NCI-H526 treated with DMSO at 0.1 percent for 48 hours (cell line): ENCODE measurements around the gene SH3D19.
"Not testable (repeated sequence)": the region's sequence is repeated elsewhere in the genome, so short reads cannot be mapped to it uniquely, and the experiment has no call there.

Experiments used
- DNase-seq: peaks from one replicate; lab custom pipeline; 2025; lab: John Stamatoyannopoulos, UW

Gene SH3D19

DNA sequence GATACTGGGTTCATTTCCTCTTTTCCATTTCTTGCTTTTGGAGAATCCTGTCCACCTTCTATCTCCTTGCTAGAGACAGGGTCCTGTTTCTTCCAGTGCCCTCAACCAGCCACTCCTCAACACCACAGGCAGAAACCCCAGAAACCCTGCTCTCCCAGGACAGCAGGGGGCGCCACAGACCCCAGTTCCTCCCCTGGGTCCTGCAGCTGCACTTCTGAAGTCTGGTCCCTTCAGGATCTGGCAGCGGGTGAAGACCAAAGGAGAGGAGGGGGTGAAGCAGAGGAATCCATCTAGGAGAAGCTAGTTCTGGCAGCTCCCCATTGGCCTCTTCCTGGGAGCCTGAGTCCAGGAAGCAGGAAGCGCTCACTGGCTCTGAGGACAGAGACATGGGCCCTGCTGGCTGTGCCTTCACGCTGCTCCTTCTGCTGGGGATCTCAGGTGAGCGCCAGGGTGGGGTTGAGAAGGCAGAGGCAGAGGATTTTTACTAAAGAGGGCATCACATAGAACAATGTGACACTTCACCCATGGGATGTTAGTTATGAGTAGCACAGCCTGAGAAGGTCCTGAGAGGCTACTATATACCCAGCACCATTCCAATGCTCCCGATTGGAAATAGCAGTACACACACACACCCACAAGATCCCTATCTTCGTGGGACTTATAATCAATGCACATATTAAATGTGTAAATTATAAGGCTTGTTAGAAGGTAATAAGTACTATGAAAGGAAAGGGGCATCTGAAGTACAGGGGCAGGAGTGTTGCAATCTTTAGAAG lies 48.4 kb downstream of the SH3D19 start, which contains the start of gene PRSS48:
Gene PRSS48, plus strand, starts transcription at position 375 of the 776 bp plus-strand sequence. Its CDS starts 12 bp downstream, at position 387.
- peak; percentile 55 for DNase-seq

GRCh38 chr4:151268905-151269304 lies 56.5 kb downstream of the SH3D19 start:
- not testable (repeated sequence) for DNase-seq

DNA sequence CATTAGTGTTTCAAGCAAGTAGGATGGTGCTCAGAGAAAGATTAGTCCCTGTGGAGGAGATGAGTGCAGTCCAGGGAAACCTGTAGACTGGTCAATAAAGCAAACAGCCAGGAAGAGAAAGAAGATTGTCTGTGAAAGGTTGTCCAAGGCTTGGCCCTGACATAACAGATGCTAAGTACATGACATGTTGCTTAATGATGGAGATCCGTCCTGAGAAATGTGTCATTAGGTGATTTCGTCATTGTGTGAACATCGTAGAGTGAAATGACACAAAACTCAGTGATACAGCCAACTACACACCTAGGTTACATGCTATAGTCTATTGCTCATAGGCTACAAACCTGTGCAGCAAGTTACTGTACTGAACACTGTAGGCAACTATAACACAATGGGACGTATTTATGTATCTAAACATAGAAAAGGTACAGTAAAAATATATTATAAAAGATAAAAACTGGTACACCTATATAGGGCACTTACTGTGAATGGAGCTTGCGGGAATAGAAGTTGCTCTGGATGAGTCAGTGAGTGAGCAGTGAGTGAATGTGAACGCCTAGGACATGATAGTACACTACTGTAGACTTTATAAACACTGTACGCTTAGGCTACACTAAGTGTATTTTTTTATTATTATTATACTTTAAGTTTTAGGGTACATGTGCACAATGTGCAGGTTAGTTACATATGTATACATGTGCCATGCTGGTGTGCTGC lies 57.4 kb downstream of the SH3D19 start:
- no peak for DNase-seq

- DNase-seq = no peak
These were observed 58.3 kb downstream of the SH3D19 start for GRCh38 chr4:151267104-151267503.

- DNase-seq = no peak
These were observed 58.9 kb downstream of the SH3D19 start for GRCh38 chr4:151266497-151266896.

- no peak for DNase-seq
These were observed 62.0 kb downstream of the SH3D19 start for GRCh38 chr4:151263455-151263854.

- no peak for DNase-seq
These were observed 64.9 kb downstream of the SH3D19 start for GRCh38 chr4:151260526-151260925.

- no peak for DNase-seq
These were observed 65.7 kb downstream of the SH3D19 start for GRCh38 chr4:151259752-151260151.

DNA sequence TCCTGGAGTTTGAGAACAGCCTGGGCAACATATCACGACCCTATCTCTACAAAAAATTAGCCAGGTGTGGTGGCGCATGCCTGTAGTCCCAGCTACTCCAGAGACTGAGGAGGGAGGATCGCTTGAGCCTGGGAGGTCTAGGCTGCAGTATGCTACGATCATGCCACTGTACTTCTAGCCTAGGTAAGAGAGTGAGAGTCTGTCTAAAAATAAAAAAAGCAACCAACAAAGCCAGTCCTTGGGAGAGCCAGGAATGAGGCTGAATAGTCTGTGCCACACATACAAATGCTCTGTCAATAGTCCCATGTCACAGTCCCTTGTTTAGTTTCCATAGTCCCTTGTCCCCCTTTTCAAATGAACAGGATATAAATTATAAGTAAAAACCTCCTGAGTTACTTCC lies 67.7 kb downstream of the SH3D19 start:
- DNase-seq = no peak

- DNase-seq = no peak
These were observed 69.3 kb downstream of the SH3D19 start for GRCh38 chr4:151256134-151256533.

DNA sequence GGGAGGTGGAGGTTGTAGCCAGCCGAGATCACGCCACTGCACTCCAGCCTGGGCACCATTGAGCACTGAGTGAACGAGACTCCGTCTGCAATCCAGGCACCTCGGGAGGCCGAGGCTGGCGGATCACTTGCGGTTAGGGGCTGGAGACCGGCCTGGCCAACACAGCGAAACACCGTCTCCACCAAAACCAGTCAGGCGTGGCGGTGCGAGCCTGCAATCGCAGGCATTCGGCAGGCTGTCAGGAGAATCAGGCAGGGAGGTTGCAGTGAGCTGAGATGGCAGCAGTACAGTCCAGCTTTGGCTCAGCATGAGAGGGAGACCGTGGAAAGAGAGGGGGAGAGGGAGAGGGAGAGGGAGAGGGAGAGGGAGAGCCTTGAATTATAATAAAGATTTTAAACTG lies 69.7 kb downstream of the SH3D19 start:
- not testable (repeated sequence) for DNase-seq

- not testable (repeated sequence) for DNase-seq
These were observed 70.2 kb downstream of the SH3D19 start for GRCh38 chr4:151255226-151255625.

DNA sequence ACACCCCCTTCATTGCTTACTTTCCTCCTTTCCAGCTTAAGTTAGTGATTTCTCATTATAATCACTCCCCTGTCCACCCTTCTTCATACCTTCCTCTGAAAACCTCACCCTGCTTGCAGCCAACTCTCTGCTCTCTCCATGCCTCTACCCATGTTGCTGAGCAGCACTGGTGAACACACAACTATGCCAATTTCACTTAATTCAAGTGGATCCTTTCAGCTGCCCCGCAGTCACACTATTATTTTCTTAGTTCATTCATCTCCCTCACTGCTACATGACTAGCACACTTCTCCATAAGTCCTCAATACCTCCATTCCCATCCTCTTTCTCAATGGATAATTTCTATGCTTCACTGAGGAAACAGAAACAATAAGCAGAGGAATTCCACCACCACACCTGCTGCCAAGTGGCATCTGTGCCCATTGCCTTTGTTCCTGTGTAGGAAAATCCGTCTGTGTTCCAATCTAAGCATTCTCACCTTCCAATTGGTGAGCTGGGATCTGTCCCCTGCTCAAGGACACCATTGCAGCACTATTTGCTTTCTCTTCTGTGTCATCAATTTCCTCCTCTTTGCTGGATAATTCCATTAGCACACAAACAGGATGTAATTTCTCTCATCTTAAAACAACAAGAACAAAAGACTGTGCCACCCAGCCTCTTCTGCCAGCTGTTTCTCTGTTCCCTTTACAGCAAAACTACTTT lies 73.7 kb downstream of the SH3D19 start:
- no peak for DNase-seq

DNA sequence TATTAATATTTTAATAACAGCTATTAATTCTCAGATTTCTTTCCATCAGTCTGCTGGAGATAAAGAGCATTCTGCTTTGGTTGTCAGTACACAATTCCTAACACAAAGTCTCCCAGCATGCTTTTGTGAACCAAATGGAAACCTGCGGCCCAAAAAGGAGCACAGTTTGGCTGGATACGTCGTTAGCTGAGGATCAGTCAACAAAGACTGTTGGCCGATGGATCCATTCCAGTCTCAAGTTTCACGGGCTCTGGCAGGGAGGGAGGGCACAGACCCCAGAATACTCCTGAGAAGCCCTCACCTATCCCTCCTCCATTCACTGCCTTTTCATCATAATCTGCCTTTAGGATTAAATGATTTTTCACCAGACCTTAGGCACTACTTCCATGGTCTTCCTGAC lies 74.7 kb downstream of the SH3D19 start:
- no peak for DNase-seq

DNA sequence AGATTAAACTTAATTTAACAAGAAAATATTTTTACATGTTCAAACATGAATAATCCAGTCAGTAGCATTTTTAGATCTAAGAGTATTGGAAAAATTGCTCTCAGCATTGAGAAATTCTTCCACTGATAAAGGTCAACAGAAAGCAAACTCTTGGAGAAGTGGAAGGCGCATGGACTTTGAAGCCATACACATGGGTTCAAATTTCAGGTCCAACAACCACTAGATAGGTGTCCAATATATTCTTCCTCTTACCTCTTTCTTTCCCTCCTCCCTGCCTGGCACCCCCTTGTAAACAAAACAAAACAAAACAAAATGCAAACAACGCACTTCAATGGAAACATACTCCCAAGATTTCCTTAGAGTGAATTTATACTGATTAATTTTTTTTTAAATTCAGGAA lies 76.9 kb downstream of the SH3D19 start:
- DNase-seq = no peak

DNA sequence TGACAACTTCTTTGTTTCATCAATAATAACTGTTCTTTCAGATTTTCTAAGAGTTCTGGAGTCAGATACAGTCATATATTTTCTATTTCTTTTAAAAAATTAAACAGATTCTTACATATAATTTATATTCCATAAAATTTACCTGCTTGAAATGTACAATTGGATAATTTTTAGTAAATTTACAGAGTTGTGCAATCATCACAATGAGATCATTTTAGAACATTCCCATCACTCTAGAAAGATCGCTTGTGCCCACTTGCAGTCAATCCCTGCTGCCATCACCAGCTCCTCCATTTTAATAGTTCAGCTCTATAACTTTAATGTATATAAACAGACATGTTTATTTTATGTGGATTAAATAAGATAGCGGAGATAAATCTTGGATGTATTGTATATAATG lies 78.0 kb downstream of the SH3D19 start:
- DNase-seq = no peak

DNA sequence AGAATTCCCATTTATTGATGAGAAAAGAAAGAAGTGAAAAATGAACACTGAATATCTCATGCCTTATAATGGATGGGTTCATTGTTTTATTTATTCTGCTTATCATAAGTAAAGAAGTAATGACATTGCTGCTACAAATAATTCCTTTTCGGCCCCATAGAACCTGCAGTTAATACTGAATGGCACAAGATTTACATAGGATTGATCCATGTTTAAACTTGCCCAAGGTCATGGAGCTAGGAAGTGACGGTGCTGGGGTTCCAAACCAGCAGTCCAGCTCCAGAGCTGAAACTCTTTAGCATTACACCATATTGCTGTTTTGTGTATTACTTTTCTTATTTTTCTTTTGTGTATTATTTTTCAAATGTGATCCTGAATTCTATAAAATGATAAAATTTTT lies 78.7 kb downstream of the SH3D19 start:
- DNase-seq = no peak

GRCh38 chr4:151242305-151242704 lies 83.1 kb downstream of the SH3D19 start:
- no peak for DNase-seq

DNA sequence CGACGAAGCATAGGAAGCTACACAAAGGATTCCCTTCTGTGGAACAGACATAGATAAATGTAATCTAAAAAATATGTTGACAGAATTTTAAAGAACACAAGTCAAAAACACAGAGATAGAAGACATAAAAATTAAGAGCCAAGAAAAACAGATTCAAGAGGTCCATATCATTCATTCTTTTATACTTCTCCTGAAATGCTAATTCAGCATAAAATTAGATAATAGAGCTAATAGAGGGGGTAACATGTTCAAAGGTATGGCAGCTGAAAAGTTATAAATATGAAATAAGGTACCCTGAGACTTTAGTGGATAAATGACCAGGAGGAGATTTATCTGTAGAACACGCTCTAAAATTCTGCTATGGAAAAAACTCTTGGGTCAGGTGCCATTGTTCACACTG lies 85.8 kb downstream of the SH3D19 start:
- no peak for DNase-seq

GRCh38 chr4:151238477-151238876 lies 86.9 kb downstream of the SH3D19 start:
- no peak for DNase-seq

GRCh38 chr4:151236036-151236435 lies 89.4 kb downstream of the SH3D19 start:
- DNase-seq = no peak

- not testable (repeated sequence) for DNase-seq
These were observed 90.0 kb downstream of the SH3D19 start for GRCh38 chr4:151235373-151235772.

GRCh38 chr4:151233600-151233999 lies 91.8 kb downstream of the SH3D19 start:
- DNase-seq = no peak
